SU-DHL-6 (cell line): ENCODE results near the gene OR9Q1.

Experiments used
- EZH2phosphoT487 ChIP-seq: fragments of 200-600 bp; sonication (generic), shearing (Covaris generic); conservative IDR thresholded peaks from 2 replicates; pipeline ENCODE4 v1.6.1; 2018; ENCODE audit warnings: mild to moderate bottlenecking, antibody characterized with exemption, low read length, moderate library complexity, mixed read lengths
- TF ChIP-seq, protein P1 (sequence below): fragments of 200-600 bp; sonication (generic); IDR thresholded peaks from one replicate; pipeline ENCODE4 v1.5.1; 2017; ENCODE audit warnings: antibody characterized with exemption, mild to moderate bottlenecking, low read length, moderate library complexity; ENCODE audit not compliant: insufficient read depth, poor library complexity, severe bottlenecking

DNA sequence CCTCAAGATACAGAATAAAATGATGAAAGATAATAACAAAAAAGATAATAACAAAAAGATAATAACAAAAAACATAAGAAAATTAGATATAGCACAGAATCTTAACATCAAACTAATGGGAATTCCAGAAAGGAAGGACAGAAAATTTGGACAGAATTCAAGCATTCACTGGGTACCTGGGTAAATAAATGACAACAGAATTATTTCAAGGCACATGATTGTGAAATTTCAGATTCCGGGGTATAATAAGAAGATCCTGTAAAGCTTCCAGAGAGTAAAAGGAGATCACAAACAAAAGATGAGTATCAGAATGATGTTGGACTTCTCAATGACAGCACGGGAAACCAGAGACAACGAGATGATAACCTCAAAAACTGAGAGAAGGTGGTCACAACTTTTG lies 42.1 kb upstream of the OR9Q1 start:
- TF ChIP-seq, protein P1, sequence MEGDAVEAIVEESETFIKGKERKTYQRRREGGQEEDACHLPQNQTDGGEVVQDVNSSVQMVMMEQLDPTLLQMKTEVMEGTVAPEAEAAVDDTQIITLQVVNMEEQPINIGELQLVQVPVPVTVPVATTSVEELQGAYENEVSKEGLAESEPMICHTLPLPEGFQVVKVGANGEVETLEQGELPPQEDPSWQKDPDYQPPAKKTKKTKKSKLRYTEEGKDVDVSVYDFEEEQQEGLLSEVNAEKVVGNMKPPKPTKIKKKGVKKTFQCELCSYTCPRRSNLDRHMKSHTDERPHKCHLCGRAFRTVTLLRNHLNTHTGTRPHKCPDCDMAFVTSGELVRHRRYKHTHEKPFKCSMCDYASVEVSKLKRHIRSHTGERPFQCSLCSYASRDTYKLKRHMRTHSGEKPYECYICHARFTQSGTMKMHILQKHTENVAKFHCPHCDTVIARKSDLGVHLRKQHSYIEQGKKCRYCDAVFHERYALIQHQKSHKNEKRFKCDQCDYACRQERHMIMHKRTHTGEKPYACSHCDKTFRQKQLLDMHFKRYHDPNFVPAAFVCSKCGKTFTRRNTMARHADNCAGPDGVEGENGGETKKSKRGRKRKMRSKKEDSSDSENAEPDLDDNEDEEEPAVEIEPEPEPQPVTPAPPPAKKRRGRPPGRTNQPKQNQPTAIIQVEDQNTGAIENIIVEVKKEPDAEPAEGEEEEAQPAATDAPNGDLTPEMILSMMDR: no peak
- no peak for TF ChIP-seq EZH2phosphoT487
